Smooth muscle cell (in vitro differentiated cells): ENCODE measurements around the gene RASSF7. TPM values are rescaled to one million over a fixed set of nuclear protein-coding genes. Genes with fewer than 3 reads are reported as not detected.

ENCODE experiments used
- DNase-seq: peaks from one replicate; lab custom pipeline; 2025; ENCODE audit not compliant: unreplicated experiment; lab: John Stamatoyannopoulos, UW
- H2AFZ ChIP-seq: fragments of 200-600 bp; sonication (generic); 2 replicates; pipeline ENCODE4 v1.6.0; 2016; ENCODE audit warnings: antibody characterized with exemption, low read depth, mild to moderate bottlenecking
- H3F3A ChIP-seq: fragments of 200-600 bp; sonication (generic); 2 replicates; pipeline ENCODE4 v1.6.0; 2017; ENCODE audit warnings: antibody characterized with exemption, low read depth
- H3K27ac ChIP-seq: fragments of 200-600 bp; sonication (generic); 2 replicates; pipeline ENCODE4 v1.5.1; 2016; ENCODE audit warnings: low read depth, mild to moderate bottlenecking
- H3K27me3 ChIP-seq: fragments of 200-600 bp; sonication (generic); 2 replicates; pipeline ENCODE4 v1.6.1; 2016; ENCODE audit warnings: low read depth, mild to moderate bottlenecking
- H3K36me3 ChIP-seq: fragments of 200-600 bp; sonication (generic); 2 replicates; pipeline ENCODE4 v1.5.1; 2016; ENCODE audit warnings: low read depth
- H3K4me1 ChIP-seq: fragments of 200-600 bp; sonication (generic); 2 replicates; pipeline ENCODE4 v1.5.1; 2016; ENCODE audit warnings: low read depth
- H3K4me2 ChIP-seq: fragments of 200-600 bp; sonication (generic); 2 replicates; pipeline ENCODE4 v1.6.0; 2016; ENCODE audit warnings: mild to moderate bottlenecking
- H3K4me3 ChIP-seq: fragments of 200-600 bp; sonication (generic); 2 replicates; pipeline ENCODE4 v1.5.1; 2016; ENCODE audit warnings: mild to moderate bottlenecking
- H3K79me2 ChIP-seq: fragments of 200-600 bp; sonication (generic); 2 replicates; pipeline ENCODE4 v1.6.0; 2016; ENCODE audit warnings: low read depth, mild to moderate bottlenecking
- H3K9ac ChIP-seq: fragments of 200-600 bp; sonication (generic); 2 replicates; pipeline ENCODE4 v1.6.0; 2016; ENCODE audit warnings: low read depth
- H3K9me3 ChIP-seq: fragments of 200-600 bp; sonication (generic); replicated peaks from 2 replicates; pipeline ENCODE4 v1.5.1; 2016; ENCODE audit warnings: low read depth
- H4K20me1 ChIP-seq: fragments of 200-600 bp; sonication (generic); 2 replicates; pipeline ENCODE4 v1.6.0; 2016; ENCODE audit warnings: low read depth
- WGBS: methylation state at CpG from one replicate; pipeline ENCODE4 v1.1.7; 2016; ENCODE audit warnings: low lambda C conversion rate; 5-methylcytosine and 5-hydroxymethylcytosine counted together
- polyA plus RNA-seq: library from polyadenylated mRNA; unstranded; fragments of >200 nt; fragmentation: Nextera tagmentation; extraction: Ambion mirVana; gene quantifications from 2 replicates; pipeline ENCODE4 v1.2.1, GENCODE V29; 2016
- total RNA-seq: library from RNA; depleted of rRNA; stranded (reverse); fragments of >200 nt; gene quantifications from 2 replicates; pipeline ENCODE4 v1.2.3, GENCODE V29; 2014
- TF ChIP-seq, protein P1 (sequence below): fragments of 200-600 bp; sonication (generic); IDR thresholded peaks from 2 replicates; pipeline ENCODE4 v1.5.1; 2017; ENCODE audit warnings: borderline replicate concordance, mild to moderate bottlenecking, antibody characterized with exemption; ENCODE audit not compliant: insufficient read depth, poor library complexity, severe bottlenecking

Gene RASSF7
- total and polyA plus RNA-seq, 2 experiments from 2014 or later, result 18.6 to 20.4 TPM

DNA sequence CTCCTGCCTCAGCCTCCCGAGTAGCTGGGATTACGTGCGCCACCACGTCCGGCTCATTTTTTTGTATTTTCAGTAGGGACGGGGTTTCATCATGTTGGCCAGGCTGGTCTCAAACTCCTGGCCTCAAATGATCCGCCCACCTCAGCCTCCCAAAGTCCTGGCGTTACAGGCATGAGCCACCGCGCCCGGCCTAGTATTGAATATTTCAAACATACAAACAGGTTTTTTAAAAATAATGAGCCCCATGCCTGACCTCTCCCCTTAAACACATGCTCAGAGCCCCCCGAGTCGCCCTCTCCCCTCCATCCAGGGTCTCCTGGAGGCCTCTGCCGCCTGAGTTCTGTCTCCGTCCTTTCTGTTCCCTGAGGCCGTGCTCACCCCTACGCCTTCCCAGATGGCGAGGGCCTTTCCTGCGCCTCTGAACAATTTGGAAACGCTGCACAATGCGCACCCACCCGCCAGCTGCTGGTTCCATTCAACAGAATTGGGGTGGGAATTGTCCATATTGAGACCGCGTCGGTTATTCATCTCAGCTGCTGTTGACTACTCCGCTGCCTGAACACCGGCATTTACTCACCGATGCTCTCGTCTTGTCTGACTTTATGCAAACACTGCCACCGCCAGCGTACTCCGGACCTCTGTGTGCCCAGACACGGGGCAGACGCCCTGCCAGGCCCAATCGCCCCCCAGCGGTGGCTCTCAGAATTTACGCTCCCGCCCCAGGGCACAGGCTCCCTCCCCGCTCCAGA lies 40.2 kb upstream of the RASSF7 start:
- Histone ChIP-seq H2AFZ (no peak overlapping the region), H3K27ac (no peak overlapping the region), H3K27me3 (no peaks in the 10 kb centered on the region), H4K20me1 (no peaks in the 10 kb centered on the region), H3K36me3 (no peaks in the 10 kb centered on the region), H3K4me3 (no peak overlapping the region), H3K9ac (no peak overlapping the region), H3F3A (peaks cover 4% of the 10 kb centered on the region), H3K9me3 (no peaks in the 10 kb centered on the region), H3K4me2 (no peak overlapping the region), H3K79me2 (no peaks in the 10 kb centered on the region), H3K4me1 (no peaks in the 10 kb centered on the region)
- TF ChIP-seq, protein P1, sequence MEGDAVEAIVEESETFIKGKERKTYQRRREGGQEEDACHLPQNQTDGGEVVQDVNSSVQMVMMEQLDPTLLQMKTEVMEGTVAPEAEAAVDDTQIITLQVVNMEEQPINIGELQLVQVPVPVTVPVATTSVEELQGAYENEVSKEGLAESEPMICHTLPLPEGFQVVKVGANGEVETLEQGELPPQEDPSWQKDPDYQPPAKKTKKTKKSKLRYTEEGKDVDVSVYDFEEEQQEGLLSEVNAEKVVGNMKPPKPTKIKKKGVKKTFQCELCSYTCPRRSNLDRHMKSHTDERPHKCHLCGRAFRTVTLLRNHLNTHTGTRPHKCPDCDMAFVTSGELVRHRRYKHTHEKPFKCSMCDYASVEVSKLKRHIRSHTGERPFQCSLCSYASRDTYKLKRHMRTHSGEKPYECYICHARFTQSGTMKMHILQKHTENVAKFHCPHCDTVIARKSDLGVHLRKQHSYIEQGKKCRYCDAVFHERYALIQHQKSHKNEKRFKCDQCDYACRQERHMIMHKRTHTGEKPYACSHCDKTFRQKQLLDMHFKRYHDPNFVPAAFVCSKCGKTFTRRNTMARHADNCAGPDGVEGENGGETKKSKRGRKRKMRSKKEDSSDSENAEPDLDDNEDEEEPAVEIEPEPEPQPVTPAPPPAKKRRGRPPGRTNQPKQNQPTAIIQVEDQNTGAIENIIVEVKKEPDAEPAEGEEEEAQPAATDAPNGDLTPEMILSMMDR, result no peak
- 93% methylated on average over 39 of the region's 39 CpGs for WGBS
- no peak for DNase-seq

DNA sequence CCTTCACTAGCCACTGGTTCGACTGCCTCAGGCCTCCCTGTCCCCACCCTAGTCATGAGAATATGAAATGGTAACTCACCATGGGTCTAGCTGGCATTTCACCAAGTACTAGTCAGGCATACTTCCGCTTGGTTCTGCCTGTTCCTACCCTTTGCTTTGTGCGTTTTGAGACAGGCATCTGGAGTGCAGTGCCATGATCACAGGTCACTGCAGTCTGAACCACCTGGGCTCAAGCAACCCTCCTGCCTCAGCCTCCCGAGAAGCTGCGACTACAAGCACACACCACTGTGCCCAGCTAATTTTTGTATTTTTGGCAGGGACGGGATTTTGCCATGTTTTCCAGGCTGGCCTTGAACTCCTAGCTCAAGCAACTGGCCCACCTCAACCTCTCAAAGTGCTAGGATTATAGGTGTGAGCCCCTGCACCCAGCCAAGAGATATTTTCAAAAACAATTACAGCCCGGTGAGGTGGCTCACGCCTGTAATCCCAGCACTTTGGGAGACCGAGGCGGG lies 39.5 kb upstream of the RASSF7 start:
- DNase-seq, result no peak
- no peak overlapping the region for H2AFZ ChIP-seq
- H3K9ac ChIP-seq, result no peak overlapping the region
- H3F3A ChIP-seq, result peaks cover 2% of the 10 kb centered on the region
- H3K27me3 ChIP-seq, result no peaks in the 10 kb centered on the region
- H3K4me3 ChIP-seq, result no peak overlapping the region
- no peak overlapping the region for H3K27ac ChIP-seq
- TF ChIP-seq, protein P1, result no peak
- no peaks in the 10 kb centered on the region for H3K36me3 ChIP-seq
- no peaks in the 10 kb centered on the region for H3K4me1 ChIP-seq
- H4K20me1 ChIP-seq, result no peaks in the 10 kb centered on the region
- no peaks in the 10 kb centered on the region for H3K9me3 ChIP-seq
- no peak overlapping the region for H3K4me2 ChIP-seq
- WGBS, result 95% methylated on average over 10 of the region's 10 CpGs
- no peaks in the 10 kb centered on the region for H3K79me2 ChIP-seq

DNA sequence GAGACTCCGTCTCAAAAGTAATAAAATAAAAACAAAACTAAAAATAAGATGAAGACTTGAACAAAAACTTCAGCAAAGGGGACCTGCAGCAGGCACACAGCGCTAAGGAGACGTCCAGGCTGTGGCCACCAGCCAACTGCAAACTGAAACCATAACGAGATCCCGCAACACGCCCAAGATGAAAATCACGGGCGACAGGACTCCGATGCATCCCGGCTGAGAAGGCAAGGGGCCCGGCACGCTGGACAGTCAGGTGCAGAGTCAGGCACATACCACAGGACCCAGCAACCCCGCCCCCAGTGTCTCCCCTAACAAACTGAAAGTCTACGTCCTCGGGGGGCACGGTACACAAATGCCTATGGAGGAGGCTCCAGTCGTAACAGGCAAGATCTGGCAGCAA lies 34.6 kb upstream of the RASSF7 start:
- H3K4me2 ChIP-seq, result no peak overlapping the region
- H3K27me3 ChIP-seq, result no peaks in the 10 kb centered on the region
- no peaks in the 10 kb centered on the region for H3K79me2 ChIP-seq
- TF ChIP-seq, protein P1, result no peak
- DNase-seq, result no peak
- 95% methylated on average over 17 of the region's 17 CpGs for WGBS
- H3K4me3 ChIP-seq, result no peak overlapping the region
- no peak overlapping the region for H3K9ac ChIP-seq
- H3K36me3 ChIP-seq, result no peaks in the 10 kb centered on the region
- H3K9me3 ChIP-seq, result no peaks in the 10 kb centered on the region
- H3F3A ChIP-seq, result no peaks in the 10 kb centered on the region
- peaks cover 1% of the 10 kb centered on the region for H4K20me1 ChIP-seq
- no peak overlapping the region for H2AFZ ChIP-seq
- no peak overlapping the region for H3K27ac ChIP-seq
- no peaks in the 10 kb centered on the region for H3K4me1 ChIP-seq
